GM18502 (cell line): Measurements from ENCODE around the gene SLC5A12.

Experiments
- ATAC-seq: cut with Tn5 transposase; IDR thresholded peaks from one replicate; pipeline ENCODE4 v1.9.1; 2021; ENCODE audit warnings: mild to moderate bottlenecking; ENCODE audit not compliant: unreplicated experiment, poor library complexity

The SLC5A12 gene

GRCh38 chr11:26719998-26720397 lies 1.9 kb downstream of the SLC5A12 start:
- no peak for ATAC-seq

GRCh38 chr11:26719289-26719973 lies 2.4 kb downstream of the SLC5A12 start:
- no peak for ATAC-seq

GRCh38 chr11:26717771-26718170 lies 4.1 kb downstream of the SLC5A12 start:
- ATAC-seq: no peak

- ATAC-seq: no peak
Measured at GRCh38 chr11:26715133-26715532, 6.7 kb downstream of the SLC5A12 start.

GRCh38 chr11:26712497-26712896 lies 9.4 kb downstream of the SLC5A12 start:
- ATAC-seq: no peak

- ATAC-seq: no peak
Measured at GRCh38 chr11:26710489-26710888, 11.4 kb downstream of the SLC5A12 start.

- ATAC-seq: no peak
Measured at GRCh38 chr11:26708736-26709456, 13.0 kb downstream of the SLC5A12 start.

GRCh38 chr11:26706181-26706580 lies 15.7 kb downstream of the SLC5A12 start:
- no peak for ATAC-seq

- no peak for ATAC-seq
Measured at GRCh38 chr11:26704249-26704648, 17.6 kb downstream of the SLC5A12 start.

GRCh38 chr11:26703411-26704191 lies 18.3 kb downstream of the SLC5A12 start:
- ATAC-seq: no peak

GRCh38 chr11:26702406-26702805 lies 19.5 kb downstream of the SLC5A12 start:
- ATAC-seq: no peak

GRCh38 chr11:26700574-26701235 lies 21.2 kb downstream of the SLC5A12 start:
- ATAC-seq: no peak

GRCh38 chr11:26698224-26698623 lies 23.6 kb downstream of the SLC5A12 start:
- ATAC-seq: no peak

- no peak for ATAC-seq
Measured at GRCh38 chr11:26696330-26696729, 25.5 kb downstream of the SLC5A12 start.

GRCh38 chr11:26688701-26689100 lies 33.2 kb downstream of the SLC5A12 start:
- no peak for ATAC-seq

GRCh38 chr11:26687351-26687750 lies 34.5 kb downstream of the SLC5A12 start:
- ATAC-seq: no peak

- ATAC-seq: no peak
Measured at GRCh38 chr11:26677566-26677965, 44.3 kb downstream of the SLC5A12 start.

GRCh38 chr11:26676641-26677040 lies 45.2 kb downstream of the SLC5A12 start:
- no peak for ATAC-seq

- no peak for ATAC-seq
Measured at GRCh38 chr11:26675233-26675928, 46.5 kb downstream of the SLC5A12 start.

- ATAC-seq: no peak
Measured at GRCh38 chr11:26665946-26666345, 55.9 kb downstream of the SLC5A12 start.
